GM23338 (cell line): ENCODE measurements around the gene RXFP1. TPM values are rescaled to one million over a fixed set of nuclear protein-coding genes. Genes with fewer than 3 reads are reported as not detected.
A peak's percentile ranks its signal among the peaks of the same experiment; 100 is the strongest.

Experiments used
- ATAC-seq: fragments of 200-7000 bp; cut with Tn5 transposase; 3 replicates; pipeline ENCODE4 v1.9.1; 2020
- DNase-seq: peaks from one replicate; pipeline ENCODE4 v3.0.0-alpha.2; 2015; ENCODE audit warnings: low spot score
- H2AFZ ChIP-seq: fragments of 200-600 bp; sonication (generic); 2 replicates; pipeline ENCODE4 v1.8.0; 2016; ENCODE audit warnings: antibody characterized with exemption, mild to moderate bottlenecking, moderate library complexity
- H3F3A ChIP-seq: fragments of 200-600 bp; sonication (generic); replicated peaks from 2 replicates; pipeline ENCODE4 v1.8.0; 2017; ENCODE audit warnings: antibody characterized with exemption, mixed run types, low read depth
- H3K27ac ChIP-seq: fragments of 200-600 bp; sonication (generic); 2 replicates; pipeline ENCODE4 v1.6.1; 2016; ENCODE audit warnings: low read depth
- H3K27me3 ChIP-seq: fragments of 200-600 bp; sonication (generic); 2 replicates; pipeline ENCODE4 v1.8.0; 2016; ENCODE audit warnings: mild to moderate bottlenecking, mixed run types, moderate library complexity; ENCODE audit not compliant: insufficient read depth
- H3K36me3 ChIP-seq: fragments of 200-600 bp; sonication (generic); 2 replicates; pipeline ENCODE4 v1.8.0; 2016; ENCODE audit warnings: mild to moderate bottlenecking; ENCODE audit not compliant: insufficient read depth
- H3K4me1 ChIP-seq: fragments of 200-600 bp; sonication (generic); 2 replicates; pipeline ENCODE4 v1.8.0; 2016; ENCODE audit warnings: mild to moderate bottlenecking, moderate library complexity; ENCODE audit not compliant: insufficient read depth
- H3K4me2 ChIP-seq: fragments of 200-600 bp; sonication (generic); 2 replicates; pipeline ENCODE4 v1.7.1; 2017; ENCODE audit warnings: mixed run types
- H3K4me3 ChIP-seq: fragments of 200-600 bp; sonication (generic); 2 replicates; pipeline ENCODE4 v1.6.1; 2016; ENCODE audit warnings: mixed run types
- H3K79me2 ChIP-seq: fragments of 200-600 bp; sonication (generic); replicated peaks from 2 replicates; pipeline ENCODE4 v1.8.0; 2017; ENCODE audit warnings: mild to moderate bottlenecking; ENCODE audit not compliant: insufficient read depth
- H3K9me2 ChIP-seq: fragments of 200-600 bp; sonication (generic); 2 replicates; pipeline ENCODE4 v1.8.0; 2017; ENCODE audit not compliant: insufficient read depth
- H4K20me1 ChIP-seq: fragments of 200-600 bp; sonication (generic); replicated peaks from 2 replicates; pipeline ENCODE4 v1.8.0; 2017; ENCODE audit warnings: mild to moderate bottlenecking; ENCODE audit not compliant: insufficient read depth
- H3K27ac Mint-ChIP-seq: 2 replicates; pipeline ENCODE4 v1.8.0; 2020; ENCODE audit warnings: inconsistent platforms, mild to moderate bottlenecking, moderate library complexity, mixed read lengths
- H3K27me3 Mint-ChIP-seq: 3 replicates; pipeline ENCODE4 v1.8.0; 2022; ENCODE audit warnings: low read depth, mild to moderate bottlenecking, moderate library complexity, mixed read lengths, inconsistent platforms; ENCODE audit not compliant: insufficient read depth, poor library complexity
- H3K36me3 Mint-ChIP-seq: 3 replicates; pipeline ENCODE4 v1.8.0; 2021; ENCODE audit warnings: low read depth, mild to moderate bottlenecking, inconsistent platforms, moderate library complexity, mixed read lengths
- H3K4me1 Mint-ChIP-seq: 3 replicates; pipeline ENCODE4 v1.8.0; 2020; ENCODE audit warnings: mild to moderate bottlenecking, inconsistent platforms, mixed read lengths
- H3K4me3 Mint-ChIP-seq: 3 replicates; pipeline ENCODE4 v1.8.0; 2021; ENCODE audit warnings: moderate library complexity, mild to moderate bottlenecking, inconsistent platforms, mixed read lengths
- H3K9me3 Mint-ChIP-seq: 3 replicates; pipeline ENCODE4 v1.8.0; 2020; ENCODE audit warnings: moderate library complexity, mild to moderate bottlenecking, inconsistent platforms, mixed read lengths
- CREB1 ChIP-seq: fragments of 250-450 bp; sonication (Bioruptor Pico); IDR thresholded peaks from 2 replicates; pipeline ENCODE4 v1.5.0; 2020; ENCODE audit warnings: low read depth, mild to moderate bottlenecking, moderate library complexity
- CTCF ChIP-seq, 2 experiments: fragments of 200-600 bp in 1 of 2; sonication (generic) in 1 of 2; conservative IDR thresholded peaks; 2 replicates each; pipeline versions ENCODE4 v1.5.1 to v1.6.1; 2016 to 2017; ENCODE audit warnings: antibody characterized with exemption in 2 of 2, low read depth in 2 of 2, mild to moderate bottlenecking in 2 of 2, moderate library complexity in 1 of 2
- ETS1 ChIP-seq: IDR thresholded peaks from 2 replicates; pipeline ENCODE4 v1.6.1; 2016; ENCODE audit warnings: antibody characterized with exemption
- EZH2 ChIP-seq: fragments of 200-600 bp; sonication (generic); IDR thresholded peaks from one replicate; pipeline ENCODE4 v1.8.0; 2017; ENCODE audit warnings: antibody characterized with exemption, mild to moderate bottlenecking, low read depth; ENCODE audit not compliant: unreplicated experiment
- EZH2phosphoT487 ChIP-seq: fragments of 200-600 bp; sonication (generic); IDR thresholded peaks from one replicate; pipeline ENCODE4 v1.8.1; 2018; ENCODE audit warnings: antibody characterized with exemption; ENCODE audit not compliant: unreplicated experiment
- JUNB ChIP-seq: IDR thresholded peaks from one replicate; pipeline ENCODE4 v1.6.1; 2016; ENCODE audit warnings: antibody characterized with exemption; ENCODE audit not compliant: unreplicated experiment
- NANOG ChIP-seq: IDR thresholded peaks from 2 replicates; pipeline ENCODE4 v1.6.1; 2016; ENCODE audit warnings: antibody characterized with exemption, borderline replicate concordance
- POLR2AphosphoS5 ChIP-seq: IDR thresholded peaks from 2 replicates; pipeline ENCODE4 v1.6.1; 2016; ENCODE audit warnings: antibody characterized with exemption, low read depth
- REST ChIP-seq: IDR thresholded peaks from one replicate; pipeline ENCODE4 v1.6.1; 2018; ENCODE audit warnings: antibody characterized with exemption; ENCODE audit not compliant: unreplicated experiment
- STAT1 ChIP-seq: IDR thresholded peaks from one replicate; pipeline ENCODE4 v1.6.1; 2016; ENCODE audit warnings: antibody characterized with exemption; ENCODE audit not compliant: unreplicated experiment
- ZNF114 ChIP-seq: fragments of 250-450 bp; sonication (Bioruptor Pico); IDR thresholded peaks from 2 replicates; pipeline ENCODE4 v1.5.0; 2020; ENCODE audit warnings: mild to moderate bottlenecking, moderate library complexity
- ZNF331 ChIP-seq: fragments of 250-450 bp; sonication (Bioruptor Pico); IDR thresholded peaks from 2 replicates; pipeline ENCODE4 v1.5.0; 2020; ENCODE audit warnings: low read depth, mild to moderate bottlenecking, moderate library complexity
- ZNF462 ChIP-seq: fragments of 250-450 bp; sonication (Bioruptor Pico); IDR thresholded peaks from 2 replicates; pipeline ENCODE4 v1.5.0; 2020; ENCODE audit warnings: mild to moderate bottlenecking, moderate library complexity
- polyA plus RNA-seq: library from polyadenylated mRNA; unstranded; fragments of >200 nt; fragmentation: Nextera tagmentation; extraction: Ambion mirVana; gene quantifications from 2 replicates; pipeline ENCODE4 v1.2.1, GENCODE V29; 2016
- total RNA-seq: library from RNA; depleted of rRNA; stranded (reverse); fragments of >200 nt; shearing (Covaris generic); gene quantifications from 2 replicates; pipeline ENCODE4 v1.2.3, GENCODE V29; 2014

The RXFP1 gene
- total and polyA plus RNA-seq, 2 experiments from 2014 or later: 0.63 TPM; not detected in 1

GRCh38 chr4:158590306-158590705 is 68.6 kb downstream of the RXFP1 start:
- ATAC-seq: no peak
- Histone ChIP-seq H3K9me2 (no peaks in the 10 kb centered on the region), H3F3A (no peaks in the 10 kb centered on the region), H4K20me1 (no peaks in the 10 kb centered on the region), H3K27me3 (no peaks in the 10 kb centered on the region), H3K36me3 (no peaks in the 10 kb centered on the region), H3K4me1 (no peaks in the 10 kb centered on the region), H3K4me2 (no peak overlapping the region), H2AFZ (peak overlapping the region; percentile 39; the same call in 1 of the 2 replicates), H3K27ac (no peak overlapping the region), H3K4me3 (no peak overlapping the region), H3K79me2 (no peaks in the 10 kb centered on the region)
- TF ChIP-seq POLR2AphosphoS5 (no peak), ZNF114 (CRISPR knock-in tag) (no peak), NANOG (no peak), REST (no peak), EZH2 (no peak), ZNF462 (CRISPR knock-in tag) (no peak), CREB1 (no peak), ETS1 (no peak), EZH2phosphoT487 (no peak), ZNF331 (CRISPR knock-in tag) (no peak), CTCF (conservative IDR thresholded peaks at IDR 0.05; ENCODE audit: low read depth in 2 of 2) (no peak), STAT1 (no peak), JUNB (no peak)
- no peak for DNase-seq
- no peak overlapping the region for H3K27ac Mint-ChIP-seq
- H3K27me3 Mint-ChIP-seq: no peaks in the 10 kb centered on the region
- no peaks in the 10 kb centered on the region for H3K9me3 Mint-ChIP-seq
- no peaks in the 10 kb centered on the region for H3K4me1 Mint-ChIP-seq
- no peak overlapping the region for H3K4me3 Mint-ChIP-seq
- no peaks in the 10 kb centered on the region for H3K36me3 Mint-ChIP-seq
